ENCODE data around the gene CHRNA3. TPM values are rescaled to one million over a fixed set of nuclear protein-coding genes. Genes with fewer than 3 reads are reported as not detected.

CHRNA3 gene
- total RNA-seq, 2 donors from 2014 or later = 0.23 to 0.97 TPM

- WGBS = 84% methylated on average over 4 of the region's 4 CpGs
- Histone ChIP-seq H3K27ac (no peak overlapping the region), H3K27me3 (replicated peaks; ENCODE audit: insufficient read depth) (no peaks in the 10 kb centered on the region), H3K36me3 (no peaks in the 10 kb centered on the region), H3K4me1 (replicated peaks) (no peaks in the 10 kb centered on the region), H3K4me3 (no peak overlapping the region), H3K9me3 (no peaks in the 10 kb centered on the region)
- TF ChIP-seq POLR2A (IDR thresholded peaks at IDR 0.05) (no peak), POLR2AphosphoS5 (IDR thresholded peaks at IDR 0.05) (no peak), CTCF (IDR thresholded peaks at IDR 0.05) (no peak)
- DNase-seq (ENCODE audit: low spot score) = no peak
- intact Hi-C loops (cut with DNase I) = no loop called here
Observed at GRCh38 chr15:78605680-78606079, 15.1 kb downstream of the CHRNA3 start.

- H3K27ac ChIP-seq = no peak overlapping the region
- H3K27me3 ChIP-seq (replicated peaks; ENCODE audit: insufficient read depth) = no peaks in the 10 kb centered on the region
- H3K4me1 ChIP-seq (replicated peaks) = no peaks in the 10 kb centered on the region
- intact Hi-C loops (cut with DNase I) = no loop called here
- TF ChIP-seq POLR2A (IDR thresholded peaks at IDR 0.05) (no peak), POLR2AphosphoS5 (IDR thresholded peaks at IDR 0.05) (no peak), CTCF (IDR thresholded peaks at IDR 0.05) (no peak)
- H3K36me3 ChIP-seq = no peaks in the 10 kb centered on the region
- no peak overlapping the region for H3K4me3 ChIP-seq
- WGBS = 88% methylated on average over 5 of the region's 5 CpGs
- H3K9me3 ChIP-seq = no peaks in the 10 kb centered on the region
- DNase-seq (ENCODE audit: low spot score) = no peak
Observed at GRCh38 chr15:78605201-78605600, 15.6 kb downstream of the CHRNA3 start.

GRCh38 chr15:78604420-78604819 lies 16.4 kb downstream of the CHRNA3 start:
- WGBS = 66% methylated on average over 2 of the region's 2 CpGs
- Histone ChIP-seq H3K9me3 (no peaks in the 10 kb centered on the region), H3K4me3 (no peak overlapping the region), H3K36me3 (no peaks in the 10 kb centered on the region), H3K4me1 (replicated peaks) (no peaks in the 10 kb centered on the region), H3K27ac (no peak overlapping the region), H3K27me3 (replicated peaks; ENCODE audit: insufficient read depth) (no peaks in the 10 kb centered on the region)
- TF ChIP-seq POLR2AphosphoS5 (IDR thresholded peaks at IDR 0.05) (peak; percentile 29), CTCF (IDR thresholded peaks at IDR 0.05) (no peak), POLR2A (IDR thresholded peaks at IDR 0.05) (no peak)
- peak; percentile 32 for DNase-seq (ENCODE audit: low spot score)
- intact Hi-C loops (cut with DNase I) = no loop called here

- no peak for DNase-seq (ENCODE audit: low spot score)
- Histone ChIP-seq H3K27me3 (replicated peaks; ENCODE audit: insufficient read depth) (no peaks in the 10 kb centered on the region), H3K4me1 (replicated peaks) (no peaks in the 10 kb centered on the region), H3K9me3 (no peaks in the 10 kb centered on the region), H3K36me3 (no peaks in the 10 kb centered on the region), H3K4me3 (no peak overlapping the region), H3K27ac (no peak overlapping the region)
- 65% methylated on average over 3 of the region's 3 CpGs for WGBS
- intact Hi-C loops (cut with DNase I) = no loop called here
- TF ChIP-seq POLR2AphosphoS5 (IDR thresholded peaks at IDR 0.05) (no peak), POLR2A (IDR thresholded peaks at IDR 0.05) (no peak), CTCF (IDR thresholded peaks at IDR 0.05) (no peak)
Observed at GRCh38 chr15:78603467-78603866, 17.3 kb downstream of the CHRNA3 start.

GRCh38 chr15:78599189-78599588 lies 21.6 kb downstream of the CHRNA3 start:
- DNase-seq (ENCODE audit: low spot score) = no peak
- Histone ChIP-seq H3K4me3 (no peak overlapping the region), H3K27me3 (replicated peaks; ENCODE audit: insufficient read depth) (no peaks in the 10 kb centered on the region), H3K4me1 (replicated peaks) (no peaks in the 10 kb centered on the region), H3K27ac (no peak overlapping the region), H3K9me3 (no peaks in the 10 kb centered on the region), H3K36me3 (no peaks in the 10 kb centered on the region)
- TF ChIP-seq POLR2AphosphoS5 (IDR thresholded peaks at IDR 0.05) = no peak
- TF ChIP-seq CTCF (IDR thresholded peaks at IDR 0.05) = no peak
- TF ChIP-seq POLR2A (IDR thresholded peaks at IDR 0.05) = no peak
- intact Hi-C loops (cut with DNase I) = no loop called here

Measured in prostate gland (tissue), 2 donors.